ENCODE data around the gene PDCD6IP.
"Not testable (repeated sequence)": the region's sequence is repeated elsewhere in the genome, so short reads cannot be mapped to it uniquely, and the experiment has no call there.

PDCD6IP gene

DNA sequence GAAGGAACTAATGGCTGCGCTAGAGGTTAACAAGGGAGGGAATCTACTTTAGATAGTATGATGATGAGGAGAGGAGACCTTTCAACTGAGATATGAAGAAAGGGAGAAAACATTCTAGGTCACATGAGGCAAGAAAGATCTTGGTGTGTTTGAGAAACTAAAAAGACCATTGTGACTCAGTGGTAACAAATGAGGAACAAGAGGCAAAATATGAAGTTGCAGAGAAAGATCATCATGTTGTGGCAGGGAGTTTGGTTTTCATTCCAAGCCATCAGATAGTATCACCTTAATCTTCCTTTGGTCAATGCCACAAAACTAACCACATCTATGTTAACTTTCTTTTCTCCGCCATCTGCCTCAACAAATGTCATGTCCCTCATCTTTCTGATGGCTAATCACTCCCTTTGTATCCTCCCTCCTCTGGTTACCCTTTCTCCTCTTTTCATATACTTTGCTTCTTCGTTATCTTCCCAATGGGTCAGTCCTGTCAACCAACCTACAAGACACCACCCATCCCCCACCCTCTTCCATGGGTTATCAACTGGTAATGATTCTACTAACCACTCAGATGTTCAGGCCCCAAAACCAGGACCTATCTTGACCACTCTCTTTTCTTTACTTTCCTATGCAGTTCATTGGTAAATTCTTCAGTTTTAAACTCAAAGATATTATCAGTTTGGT lies 2.4 kb upstream of the PDCD6IP start:
- DNase-seq, result no peak

DNA sequence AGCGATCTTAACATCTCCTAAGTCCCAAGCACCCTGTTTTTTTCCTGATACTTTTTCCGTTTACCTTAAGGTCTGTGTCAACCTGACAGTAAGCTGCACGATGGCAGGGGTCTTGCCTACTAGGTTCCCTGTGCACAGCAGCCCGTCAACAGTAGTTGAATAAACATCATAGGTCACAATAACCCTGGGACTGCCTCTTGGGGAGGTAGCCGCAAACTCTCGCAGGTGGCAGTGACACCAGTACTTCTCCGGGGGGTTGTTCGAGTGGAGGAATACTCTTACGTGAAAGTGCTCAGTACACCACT lies 365 bp upstream of the PDCD6IP start:
- DNase-seq, result no peak

DNA sequence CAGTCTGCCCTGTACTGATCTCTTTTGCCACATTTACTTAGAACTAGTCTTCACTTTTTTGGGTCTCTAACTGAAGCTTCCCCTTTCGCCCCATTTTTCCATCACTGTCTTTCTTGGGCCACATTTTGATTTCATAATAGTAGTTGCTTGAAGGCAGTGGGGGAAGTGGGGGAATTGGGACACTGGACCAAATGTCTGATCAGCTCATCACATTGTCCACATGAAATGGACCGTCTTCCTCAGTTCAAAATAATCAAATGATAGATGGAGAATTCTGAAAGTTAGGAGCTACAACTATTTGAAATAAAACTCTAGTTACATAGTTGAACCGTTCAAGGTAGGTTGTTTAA lies 747 bp downstream of the PDCD6IP start:
- DNase-seq, result no peak

DNA sequence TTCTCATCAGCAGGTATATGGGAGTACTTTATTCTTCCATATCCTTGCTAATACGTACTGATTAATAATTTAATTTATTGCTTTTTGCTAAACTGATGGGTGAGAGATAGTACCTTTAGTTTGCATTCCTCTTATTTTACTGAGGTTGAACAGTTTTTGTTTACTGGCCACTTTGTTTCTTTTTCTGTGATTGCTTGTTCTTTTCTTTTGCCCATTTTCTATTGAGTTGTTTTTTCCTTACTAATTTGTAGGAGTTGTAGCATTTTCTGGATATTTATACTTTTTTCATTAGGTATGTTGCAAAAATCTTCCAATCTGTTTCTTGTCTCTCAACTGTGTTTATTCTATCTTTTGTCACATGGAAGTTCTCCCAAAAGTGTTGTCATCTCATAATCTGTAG lies 4.8 kb downstream of the PDCD6IP start:
- DNase-seq, result no peak

DNA sequence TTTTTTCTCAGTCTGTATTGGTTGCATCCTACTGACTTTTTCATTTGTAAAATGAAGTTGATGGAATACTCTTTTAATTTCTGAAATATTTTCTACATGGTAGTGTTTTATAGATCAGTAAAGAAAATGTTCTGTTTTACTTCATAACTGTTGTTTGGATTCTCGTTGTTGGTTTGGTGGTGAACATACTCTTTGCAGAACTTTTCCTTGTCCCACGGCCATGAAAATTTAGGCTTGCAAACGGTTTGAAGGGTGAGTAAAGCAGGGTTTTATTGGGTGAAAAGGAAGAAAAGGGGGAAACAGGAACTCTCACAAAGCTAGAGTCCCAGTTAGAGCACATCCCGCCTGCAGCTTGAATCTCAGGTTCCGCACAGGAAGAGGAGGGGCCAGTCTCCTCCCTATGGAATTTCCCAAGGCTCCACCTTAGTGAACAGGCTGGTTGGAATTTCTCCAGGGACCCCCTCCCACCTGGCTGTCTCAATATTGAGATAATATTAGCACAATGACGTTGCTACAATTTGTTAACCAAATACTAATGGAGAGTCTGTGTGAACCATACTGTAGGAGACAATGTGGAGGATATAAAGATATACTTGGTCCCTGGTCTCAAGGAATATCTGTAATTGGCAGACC lies 5.6 kb downstream of the PDCD6IP start:
- no peak for DNase-seq

DNA sequence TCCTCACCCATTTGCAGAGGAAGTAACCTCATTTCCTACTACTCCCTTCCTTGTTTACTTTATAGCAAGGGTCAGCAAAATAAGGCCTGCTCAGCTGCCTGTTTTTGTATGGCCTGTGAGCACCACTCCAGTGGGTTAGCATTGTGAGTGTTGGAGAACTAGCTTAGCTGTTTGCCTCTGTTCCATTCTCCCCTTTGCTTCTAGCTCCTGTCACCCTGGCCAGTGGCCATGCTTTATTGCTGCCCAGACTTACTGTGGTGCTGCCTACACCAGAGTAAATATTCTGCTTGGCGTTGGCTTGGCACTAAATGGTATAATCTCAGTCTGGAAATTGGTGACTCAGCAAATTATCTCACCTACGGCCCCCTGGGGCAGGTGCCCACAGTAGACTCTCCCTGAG lies 8.8 kb downstream of the PDCD6IP start:
- no peak for DNase-seq

DNA sequence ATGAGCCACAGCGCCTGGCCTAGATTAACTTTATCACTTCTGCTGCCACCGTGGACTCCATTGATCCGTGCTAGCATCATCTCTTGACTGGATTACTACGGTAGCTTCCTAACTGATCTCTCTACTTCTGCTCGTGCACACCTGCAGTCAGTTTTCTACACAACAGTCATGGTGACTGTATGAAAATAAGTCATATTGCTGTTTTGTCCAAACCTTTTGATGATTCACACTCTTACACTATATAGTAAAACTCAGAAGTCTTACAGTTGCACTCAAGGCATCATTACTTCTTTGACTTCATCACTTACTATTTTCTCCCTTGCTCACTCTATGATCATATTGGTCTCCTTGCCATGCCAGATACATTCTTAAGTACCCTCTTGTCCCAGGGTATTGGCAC lies 10.1 kb downstream of the PDCD6IP start:
- no peak for DNase-seq

DNA sequence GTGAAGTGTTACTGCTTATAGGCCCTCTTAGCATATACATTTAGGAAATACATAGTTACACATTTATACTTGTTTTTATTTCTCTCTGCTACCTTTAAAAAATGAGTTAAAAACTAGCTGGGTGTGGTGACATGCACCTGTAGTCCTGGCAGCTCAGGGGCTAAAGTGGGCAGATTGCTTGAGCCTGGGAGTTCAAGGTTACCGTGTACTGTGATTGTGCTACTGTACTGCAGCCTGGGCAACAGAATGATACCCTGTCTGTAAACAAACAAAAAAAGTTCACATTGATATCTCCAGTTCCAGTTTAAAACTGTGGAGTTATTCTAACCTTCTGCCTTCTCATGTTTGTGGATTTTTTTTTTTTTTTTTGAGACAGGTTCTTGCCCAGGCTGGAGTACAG lies 12.1 kb downstream of the PDCD6IP start:
- DNase-seq, result no peak

DNA sequence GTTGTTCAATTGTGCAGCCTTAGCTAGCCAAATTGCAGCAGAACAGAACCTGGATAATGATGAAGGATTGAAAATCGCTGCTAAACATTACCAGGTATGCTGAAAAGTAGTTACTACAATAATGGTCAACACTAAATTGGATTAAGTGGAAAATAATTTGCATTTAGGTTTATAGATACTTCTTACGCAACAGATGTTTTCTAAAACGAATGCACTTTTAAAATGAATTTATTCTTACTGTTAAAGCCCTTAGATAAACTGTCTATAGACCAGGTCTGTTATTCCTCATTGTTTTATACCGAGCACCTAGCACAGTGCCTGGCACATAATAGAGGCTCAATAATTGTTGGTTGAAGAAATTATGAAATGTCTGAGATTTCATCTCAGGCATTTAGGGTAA lies 23.6 kb downstream of the PDCD6IP start:
- DNase-seq, result no peak

DNA sequence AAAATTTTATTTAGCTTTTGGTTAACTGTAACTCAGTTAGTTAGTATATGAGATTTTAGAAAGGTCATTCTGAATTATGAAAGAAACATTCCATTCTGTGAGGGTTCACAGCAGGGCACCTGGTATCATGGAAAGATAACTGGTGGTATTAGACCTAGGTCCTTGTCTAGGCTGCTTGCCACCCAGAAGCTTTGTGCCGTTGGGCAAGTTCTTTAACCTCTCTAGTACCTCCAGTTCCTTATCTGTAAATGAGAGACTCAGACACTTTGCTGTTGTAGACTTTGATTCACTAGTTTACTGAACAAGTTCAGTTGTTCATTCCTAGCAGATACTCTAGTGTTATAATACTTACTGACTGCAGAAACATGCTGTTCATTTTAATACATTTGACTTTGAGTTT lies 25.4 kb downstream of the PDCD6IP start:
- DNase-seq, result no peak

DNA sequence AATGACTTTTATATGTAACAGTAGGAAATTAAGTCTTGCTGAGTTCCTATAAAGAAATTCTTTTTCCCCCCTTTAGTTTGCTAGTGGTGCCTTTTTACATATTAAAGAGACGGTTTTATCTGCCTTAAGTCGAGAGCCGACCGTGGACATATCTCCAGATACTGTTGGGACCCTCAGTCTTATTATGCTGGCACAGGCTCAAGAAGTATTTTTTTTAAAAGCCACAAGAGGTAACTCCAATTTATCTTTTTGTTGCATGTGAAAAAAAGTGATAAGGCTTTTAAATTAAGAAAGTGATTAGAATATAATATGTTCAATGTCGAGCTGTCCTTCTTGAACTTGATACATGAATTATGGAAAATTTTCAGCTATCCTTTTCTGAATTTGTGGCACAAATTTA lies 26.7 kb downstream of the PDCD6IP start:
- no peak for DNase-seq

DNA sequence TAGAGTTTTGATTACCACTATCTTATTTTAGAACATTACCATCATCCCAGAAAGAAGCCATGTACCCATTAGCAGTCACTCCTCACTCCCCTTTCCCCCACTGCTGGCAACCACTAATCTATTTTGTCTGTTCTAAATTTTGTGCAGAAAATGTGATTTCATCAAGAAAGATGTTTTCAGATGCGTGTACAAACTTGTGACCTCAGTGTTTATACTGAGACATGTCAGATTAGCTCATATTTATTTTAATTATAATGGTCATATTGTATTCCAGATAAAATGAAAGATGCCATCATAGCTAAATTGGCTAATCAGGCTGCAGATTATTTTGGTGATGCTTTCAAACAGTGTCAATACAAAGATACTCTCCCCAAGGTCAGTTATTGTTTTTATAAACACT lies 27.8 kb downstream of the PDCD6IP start:
- DNase-seq, result no peak

DNA sequence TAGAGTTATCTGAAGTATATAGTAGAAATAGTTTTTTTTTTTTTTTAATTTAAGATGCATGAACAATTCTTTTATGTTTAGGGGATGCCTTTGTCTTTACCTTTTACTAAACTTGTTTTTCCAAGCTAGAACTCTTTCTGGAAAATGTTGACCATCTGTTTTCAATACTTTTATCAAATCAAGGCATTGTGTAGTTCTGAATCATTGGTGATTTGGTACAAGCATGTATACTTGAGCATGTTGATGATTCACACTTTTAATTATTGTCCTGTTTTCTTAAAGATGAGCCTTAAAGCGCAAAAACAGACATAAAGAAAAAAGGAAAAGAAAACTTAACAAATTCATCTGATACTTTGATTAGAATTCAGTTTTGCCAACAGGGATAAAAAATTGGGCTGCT lies 28.3 kb downstream of the PDCD6IP start:
- no peak for DNase-seq

DNA sequence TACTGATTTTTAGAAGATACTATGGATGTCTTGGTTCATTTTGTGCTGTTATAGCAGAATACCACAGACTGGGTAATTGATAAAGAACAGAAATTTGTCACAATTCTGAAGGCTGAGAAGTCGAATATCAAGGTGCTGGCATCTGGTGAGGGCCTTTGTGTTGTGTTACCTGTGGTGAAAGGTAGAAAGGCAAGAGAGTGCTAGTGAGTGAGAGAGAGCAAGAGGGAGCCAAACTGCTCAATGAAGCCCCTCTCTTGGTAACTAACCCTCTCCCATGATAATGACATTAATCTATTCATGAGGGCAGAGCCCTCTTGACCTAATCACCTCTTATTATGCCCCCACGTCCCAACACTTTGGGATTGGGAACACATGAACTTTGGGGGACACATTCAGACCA lies 31.3 kb downstream of the PDCD6IP start:
- DNase-seq, result no peak

DNA sequence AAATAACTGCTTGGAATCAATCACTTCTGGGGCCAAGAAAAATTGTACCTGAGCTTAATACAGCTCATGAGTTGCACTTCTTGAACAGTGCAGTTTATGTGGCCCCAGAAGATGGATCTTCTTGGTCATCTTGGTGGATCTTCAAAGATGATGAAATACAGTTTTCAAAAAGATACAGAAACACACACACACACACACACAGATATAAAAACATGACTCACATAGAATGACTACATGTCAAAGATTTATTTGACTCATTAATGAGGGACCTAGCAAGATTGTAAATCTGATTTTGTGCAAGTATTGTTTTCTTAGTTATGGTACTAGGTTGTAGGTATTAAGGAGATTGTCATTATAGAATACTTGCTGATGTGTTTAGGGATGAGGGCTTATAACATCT lies 32.6 kb downstream of the PDCD6IP start:
- no peak for DNase-seq

DNA sequence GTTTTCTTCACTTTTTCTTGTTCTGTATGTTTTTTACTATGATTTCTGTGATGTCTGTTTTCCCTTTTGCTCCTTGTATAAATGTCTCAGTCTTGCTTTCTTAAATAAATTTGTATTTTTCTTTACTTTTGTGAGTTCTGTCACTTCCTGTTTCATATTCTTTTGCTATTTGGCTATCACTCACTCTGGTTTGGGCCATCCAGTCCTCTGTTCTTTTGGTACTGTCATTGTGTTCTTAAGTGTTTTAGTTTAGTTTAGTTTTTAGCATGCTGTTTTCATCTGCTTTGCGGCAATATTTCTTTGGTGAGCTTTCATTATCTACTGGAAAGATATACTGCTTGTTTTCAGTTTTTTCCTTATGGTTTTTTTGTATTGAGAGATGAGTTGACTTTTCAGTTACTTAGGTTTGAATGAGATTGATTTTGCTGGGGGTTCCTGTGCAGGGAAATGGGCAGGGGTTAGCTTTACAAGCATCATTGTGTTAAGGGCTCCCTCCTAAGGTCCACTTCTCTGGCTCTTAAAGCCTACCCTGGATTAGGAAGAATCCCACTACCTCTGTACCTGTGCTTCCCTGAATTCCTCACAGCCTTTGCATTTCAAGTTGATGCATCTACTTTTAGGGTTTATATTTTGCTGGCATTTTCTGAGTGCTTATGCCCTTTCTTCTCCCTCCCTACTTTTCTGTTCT lies 35.1 kb downstream of the PDCD6IP start:
- DNase-seq, result no peak

DNA sequence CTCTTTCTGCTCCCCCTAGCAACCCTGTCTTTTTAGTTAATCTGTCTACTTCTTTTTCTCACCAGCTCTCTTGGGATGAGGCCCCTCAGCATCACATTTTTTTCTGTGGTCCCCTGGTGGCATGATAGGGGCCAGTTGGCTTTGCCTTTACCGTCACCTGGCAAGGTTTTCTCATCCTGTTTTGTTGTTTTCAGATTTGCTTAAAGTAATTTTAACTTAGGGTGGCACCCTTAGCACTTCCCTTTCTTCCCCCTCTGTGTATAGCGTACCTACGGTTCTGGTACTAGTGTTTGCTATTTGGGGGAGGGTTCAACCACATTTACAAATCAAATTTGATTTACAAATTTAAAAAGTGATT lies 35.6 kb downstream of the PDCD6IP start:
- no peak for DNase-seq

DNA sequence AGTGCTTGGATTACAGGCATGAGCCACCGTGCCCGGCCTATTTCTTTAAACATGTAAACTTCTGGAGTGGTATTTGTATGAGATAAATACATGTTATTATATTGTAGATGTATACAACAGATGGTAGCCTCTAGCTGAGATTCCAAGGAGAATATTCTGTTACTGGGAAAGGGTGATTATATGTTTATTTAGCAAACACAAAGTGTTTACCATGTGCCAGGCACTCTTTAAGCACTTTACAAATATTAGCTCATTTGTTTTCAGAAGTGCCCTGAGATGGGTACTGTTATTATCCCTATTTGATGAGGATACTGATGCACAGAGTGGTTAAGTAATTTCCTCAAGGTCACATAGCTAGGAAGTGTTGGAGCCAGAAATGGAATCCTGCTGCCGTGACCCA lies 38.8 kb downstream of the PDCD6IP start:
- not testable (repeated sequence) for DNase-seq

DNA sequence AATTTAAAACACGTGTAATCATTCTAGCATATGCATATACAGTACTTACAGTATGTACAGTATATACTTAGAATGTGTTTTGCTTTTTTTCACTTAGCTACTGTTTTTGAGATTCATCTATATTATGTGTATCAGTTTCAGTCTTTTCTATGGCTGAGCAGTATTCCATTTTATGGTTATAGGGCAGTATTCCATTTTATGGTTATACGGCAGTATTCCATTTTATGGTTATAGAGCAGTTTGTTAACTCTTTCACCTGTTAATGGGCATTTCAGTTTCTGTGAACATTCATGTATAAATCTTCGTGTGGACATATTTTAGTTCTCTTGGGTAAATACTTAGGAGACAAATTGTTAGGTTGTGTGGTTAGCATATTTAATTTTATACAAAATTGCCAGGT lies 40.9 kb downstream of the PDCD6IP start:
- DNase-seq, result no peak

DNA sequence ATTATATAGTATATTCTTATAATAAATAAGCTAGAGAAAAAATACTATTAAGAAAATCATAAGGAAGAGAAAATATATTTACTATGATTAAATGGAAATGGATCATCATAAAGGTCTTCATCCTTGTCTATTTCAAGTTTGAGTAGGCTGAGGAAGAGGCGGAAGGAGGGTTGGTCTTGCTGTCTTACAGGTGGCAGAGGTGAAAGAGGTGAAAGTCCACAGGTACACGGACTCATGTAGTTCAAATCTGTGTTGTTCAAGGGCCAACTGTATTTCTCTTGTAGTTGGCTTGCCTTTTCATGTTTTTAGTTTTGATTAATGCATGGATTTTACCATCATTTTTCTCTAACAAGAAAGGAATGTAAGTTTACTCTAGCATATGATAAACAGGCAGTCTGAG lies 41.7 kb downstream of the PDCD6IP start:
- no peak for DNase-seq

DNA sequence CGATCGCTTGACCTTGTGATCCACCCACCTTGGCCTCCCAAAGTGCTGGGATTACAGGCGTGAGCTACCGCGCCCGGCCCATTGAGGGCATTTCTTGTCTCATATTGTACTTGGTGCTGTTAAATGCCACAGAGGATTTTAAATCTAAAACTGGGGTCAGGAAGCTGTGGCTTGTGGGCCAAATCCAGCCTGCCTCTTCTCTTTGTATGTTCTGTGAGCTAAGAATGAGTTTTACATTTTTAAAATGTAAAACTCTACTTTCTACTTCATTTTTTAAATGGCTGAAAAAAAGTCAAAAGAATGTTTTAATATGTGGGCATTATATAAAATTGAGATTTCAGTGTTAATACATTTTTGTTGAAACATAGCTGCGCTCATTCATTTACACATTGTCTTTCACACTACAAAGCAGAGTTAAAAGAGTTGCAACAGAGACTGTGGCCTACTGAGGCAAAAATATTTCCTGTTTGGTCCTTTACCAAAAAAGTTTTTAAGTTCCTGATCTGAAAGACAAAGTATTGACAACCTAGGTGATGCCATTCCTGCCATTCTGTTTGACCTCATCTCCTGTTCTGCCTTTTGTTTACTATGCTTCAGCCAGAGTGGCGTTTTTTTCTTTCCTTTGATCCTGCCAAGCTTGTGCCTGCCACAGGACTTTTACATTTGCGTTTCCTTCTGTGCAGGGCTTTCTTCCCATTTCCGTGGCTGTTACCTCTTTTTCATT lies 50.4 kb downstream of the PDCD6IP start:
- no peak for DNase-seq

DNA sequence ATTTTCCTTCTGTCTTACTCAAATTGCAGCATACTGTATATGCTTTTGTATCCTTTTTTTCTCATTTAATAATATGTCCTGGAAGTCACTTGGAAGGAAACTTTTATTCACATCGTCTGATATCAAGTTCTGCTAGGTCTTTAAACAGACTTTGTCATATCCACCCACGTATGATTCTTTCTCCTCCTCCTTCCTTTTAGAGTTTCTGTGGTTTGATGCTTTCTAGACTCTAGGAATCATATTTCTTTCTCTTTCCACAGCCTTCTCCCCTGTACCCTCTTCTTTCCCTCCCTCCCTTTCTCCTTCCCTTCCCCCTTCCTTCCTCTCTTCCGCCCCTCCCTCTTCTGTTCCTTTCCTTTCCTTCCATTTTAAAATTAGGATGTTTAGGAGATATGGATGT lies 52.2 kb downstream of the PDCD6IP start:
- DNase-seq, result not testable (repeated sequence)

DNA sequence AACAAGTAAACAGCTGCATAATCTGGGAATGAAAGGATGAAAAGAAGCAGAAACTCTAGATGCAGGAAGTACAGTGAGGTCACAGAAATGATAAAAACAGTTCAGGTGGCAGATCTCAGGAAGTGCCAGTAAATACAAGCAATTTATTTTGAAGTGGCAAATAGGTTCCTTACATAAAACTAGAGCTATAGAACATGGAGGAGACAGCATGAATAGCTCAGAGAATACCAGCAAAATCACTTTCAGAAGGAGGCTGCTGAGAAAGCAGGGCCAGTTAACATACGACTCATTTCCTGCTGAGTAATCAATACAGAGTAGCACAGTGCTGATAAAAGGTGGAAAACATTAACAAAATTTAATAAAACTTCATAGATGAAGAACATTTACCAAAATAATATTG lies 57.0 kb downstream of the PDCD6IP start:
- DNase-seq, result not testable (repeated sequence)

DNA sequence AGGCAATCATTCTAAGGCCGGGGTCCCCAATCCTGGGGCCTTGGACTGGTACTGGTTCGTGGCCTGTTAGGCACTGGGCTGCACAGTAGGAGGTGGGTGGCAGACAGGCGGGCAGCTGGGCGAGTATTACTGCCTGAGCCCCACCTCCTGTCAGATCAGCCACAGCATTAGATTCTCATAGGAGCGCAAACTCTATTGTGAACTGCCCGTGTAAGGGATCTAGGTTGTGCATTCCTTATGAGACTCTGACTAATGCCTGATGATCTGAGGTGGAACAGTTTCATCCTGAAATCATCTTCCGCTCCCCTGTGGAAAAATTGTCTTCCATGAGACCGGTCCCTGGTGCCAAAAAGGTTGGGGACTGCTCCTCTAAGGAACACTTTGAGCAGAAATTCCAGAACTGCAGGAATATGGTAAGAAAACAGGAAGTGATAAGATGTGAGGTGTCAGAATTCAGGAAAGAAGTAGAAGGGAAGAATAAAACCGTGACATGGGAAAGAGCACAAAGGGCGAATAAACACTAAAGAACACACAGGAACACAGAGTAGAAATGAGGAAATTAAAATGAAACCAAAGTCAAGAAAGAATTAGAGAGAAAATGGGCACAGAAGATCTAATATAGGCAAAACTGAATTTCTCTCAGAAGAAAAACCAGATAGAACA lies 57.6 kb downstream of the PDCD6IP start:
- DNase-seq, result no peak
